T-helper 1 cell treated with Interleukin-12 subunit alpha and Interleukin-12 subunit beta and Interleukin-4 antibody, amounts not matched to agents 30 μg/mL and 1 μg/mL, for 36 hours (primary cell): ENCODE measurements around the gene NRP1.
A peak's percentile ranks its signal among the peaks of the same experiment; 100 is the strongest.
"Not testable (repeated sequence)": the region's sequence is repeated elsewhere in the genome, so short reads cannot be mapped to it uniquely, and the experiment has no call there.

Source experiments
- H3K27ac Mint-ChIP-seq: one replicate; pipeline ENCODE4 v1.8.0; 2021; ENCODE audit warnings: mild to moderate bottlenecking, mixed read lengths
- H3K27me3 Mint-ChIP-seq: one replicate; pipeline ENCODE4 v1.8.0; 2021; ENCODE audit warnings: low read depth, mixed read lengths
- H3K36me3 Mint-ChIP-seq: one replicate; pipeline ENCODE4 v1.8.0; 2021; ENCODE audit warnings: low read depth, mixed read lengths
- H3K4me1 Mint-ChIP-seq: one replicate; pipeline ENCODE4 v1.8.0; 2021; ENCODE audit warnings: low read depth, mixed read lengths
- H3K4me3 Mint-ChIP-seq: one replicate; pipeline ENCODE4 v1.8.0; 2021; ENCODE audit warnings: mild to moderate bottlenecking, moderate library complexity, mixed read lengths
- H3K9me3 Mint-ChIP-seq: one replicate; pipeline ENCODE4 v1.8.0; 2021; ENCODE audit warnings: mixed read lengths

Gene NRP1

GRCh38 chr10:33334153-33334804 lies at the start of gene NRP1:
NRP1 (minus strand) TSS chr10:33334667; CDS start chr10:33334382, 285 bp downstream.
- Mint-ChIP-seq H3K36me3 (no peaks in the 10 kb centered on the region), H3K4me1 (peaks cover 6% of the 10 kb centered on the region), H3K4me3 (peak within 1 kb of the TSS; percentile 64), H3K9me3 (no peaks in the 10 kb centered on the region), H3K27me3 (peaks cover 73% of the 10 kb centered on the region), H3K27ac (no peak within 1 kb of the TSS)

DNA sequence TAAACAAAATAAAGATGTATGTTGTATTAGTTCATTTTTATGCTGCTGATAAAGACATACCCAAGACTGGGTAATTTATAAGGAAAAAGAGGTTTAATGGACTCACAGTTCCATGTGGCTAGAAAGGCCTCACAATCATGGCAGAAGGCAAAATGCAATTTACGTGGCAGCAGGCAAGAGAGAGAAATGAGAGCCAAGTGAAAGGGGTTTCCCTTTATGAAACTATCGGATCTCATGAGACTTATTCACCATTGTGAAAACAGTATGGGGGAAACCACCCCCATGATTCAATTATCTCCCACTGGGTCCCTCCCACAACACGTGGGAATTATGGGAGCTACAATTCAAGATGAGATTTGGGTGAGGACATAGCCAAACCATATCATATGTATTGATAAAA lies 49.7 kb upstream of the NRP1 start:
- not testable (repeated sequence) for H3K4me3 Mint-ChIP-seq, H3K27ac Mint-ChIP-seq, H3K4me1 Mint-ChIP-seq, H3K36me3 Mint-ChIP-seq, H3K9me3 Mint-ChIP-seq
- peaks cover 13% of the 10 kb centered on the region for H3K27me3 Mint-ChIP-seq

- peaks cover 6% of the 10 kb centered on the region for H3K27me3 Mint-ChIP-seq
- H3K36me3 Mint-ChIP-seq: no peaks in the 10 kb centered on the region
- no peak overlapping the region for H3K27ac Mint-ChIP-seq
- no peaks in the 10 kb centered on the region for H3K9me3 Mint-ChIP-seq
- no peak overlapping the region for H3K4me3 Mint-ChIP-seq
- H3K4me1 Mint-ChIP-seq: no peaks in the 10 kb centered on the region
These were observed 48.6 kb upstream of the NRP1 start for GRCh38 chr10:33382921-33383713.

DNA sequence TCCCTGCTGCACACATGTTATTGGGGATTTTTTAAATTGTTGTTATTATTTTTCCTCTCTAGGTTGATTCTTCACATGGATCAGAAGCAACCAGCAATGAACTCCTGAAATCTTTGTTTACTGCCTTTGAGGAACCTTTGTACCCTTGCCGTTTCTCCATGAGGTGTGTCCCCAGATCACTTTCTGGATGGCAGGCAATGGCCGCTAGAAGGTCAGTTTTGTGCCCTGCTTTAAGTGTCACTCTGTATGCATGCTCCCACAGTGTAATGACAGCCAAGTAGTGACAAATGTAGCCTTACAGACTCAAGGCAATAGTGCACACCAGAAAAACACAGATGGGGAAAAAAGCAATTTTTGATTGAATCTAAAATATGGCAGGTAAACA lies 47.7 kb upstream of the NRP1 start:
- H3K27me3 Mint-ChIP-seq: peaks cover 4% of the 10 kb centered on the region
- H3K27ac Mint-ChIP-seq: no peak overlapping the region
- no peaks in the 10 kb centered on the region for H3K9me3 Mint-ChIP-seq
- H3K4me1 Mint-ChIP-seq: peaks cover 2% of the 10 kb centered on the region
- no peaks in the 10 kb centered on the region for H3K36me3 Mint-ChIP-seq
- H3K4me3 Mint-ChIP-seq: no peak overlapping the region

GRCh38 chr10:33381451-33382215 lies 47.2 kb upstream of the NRP1 start:
- Mint-ChIP-seq H3K27ac (no peak overlapping the region), H3K27me3 (peaks cover 4% of the 10 kb centered on the region), H3K9me3 (no peaks in the 10 kb centered on the region), H3K36me3 (no peaks in the 10 kb centered on the region), H3K4me3 (no peak overlapping the region), H3K4me1 (peaks cover 2% of the 10 kb centered on the region)

- Mint-ChIP-seq H3K4me1 (peaks cover 2% of the 10 kb centered on the region), H3K36me3 (no peaks in the 10 kb centered on the region), H3K27me3 (no peaks in the 10 kb centered on the region), H3K27ac (no peak overlapping the region), H3K9me3 (no peaks in the 10 kb centered on the region), H3K4me3 (no peak overlapping the region)
These were observed 43.2 kb upstream of the NRP1 start for GRCh38 chr10:33377658-33378025.

GRCh38 chr10:33376976-33377657 lies 42.6 kb upstream of the NRP1 start:
- Mint-ChIP-seq H3K36me3 (no peaks in the 10 kb centered on the region), H3K4me3 (no peak overlapping the region), H3K4me1 (peaks cover 2% of the 10 kb centered on the region), H3K9me3 (no peaks in the 10 kb centered on the region), H3K27me3 (no peaks in the 10 kb centered on the region), H3K27ac (no peak overlapping the region)

DNA sequence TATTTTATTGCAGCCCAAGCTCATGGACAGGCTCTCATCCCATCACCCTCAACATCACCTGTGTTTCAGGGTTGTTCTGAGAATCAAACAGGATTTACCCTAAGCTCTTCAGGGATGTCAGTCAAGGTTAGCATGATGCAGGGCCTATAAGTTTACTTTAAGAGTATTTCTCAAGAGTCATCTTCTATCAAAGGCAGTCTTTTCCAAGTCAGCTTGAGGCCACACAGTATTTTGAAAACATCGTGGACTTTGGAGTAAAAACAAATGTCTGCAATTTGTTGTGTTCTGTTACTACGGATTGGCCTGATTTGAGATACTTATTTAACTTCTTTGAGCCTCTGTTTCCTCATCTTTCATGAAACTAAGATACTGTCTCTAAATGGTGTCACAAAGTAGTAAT lies 42.0 kb upstream of the NRP1 start:
- peaks cover 2% of the 10 kb centered on the region for H3K4me1 Mint-ChIP-seq
- H3K4me3 Mint-ChIP-seq: no peak overlapping the region
- no peaks in the 10 kb centered on the region for H3K9me3 Mint-ChIP-seq
- no peak overlapping the region for H3K27ac Mint-ChIP-seq
- no peaks in the 10 kb centered on the region for H3K27me3 Mint-ChIP-seq
- no peaks in the 10 kb centered on the region for H3K36me3 Mint-ChIP-seq

GRCh38 chr10:33373263-33373662 lies 38.8 kb upstream of the NRP1 start:
- Mint-ChIP-seq H3K27ac (no peak overlapping the region), H3K4me1 (peaks cover 2% of the 10 kb centered on the region), H3K4me3 (no peak overlapping the region), H3K27me3 (no peaks in the 10 kb centered on the region), H3K9me3 (peaks cover 8% of the 10 kb centered on the region), H3K36me3 (no peaks in the 10 kb centered on the region)

- H3K36me3 Mint-ChIP-seq: no peaks in the 10 kb centered on the region
- no peaks in the 10 kb centered on the region for H3K27me3 Mint-ChIP-seq
- no peak overlapping the region for H3K27ac Mint-ChIP-seq
- H3K9me3 Mint-ChIP-seq: peaks cover 13% of the 10 kb centered on the region
- peaks cover under 1% of the 10 kb centered on the region for H3K4me1 Mint-ChIP-seq
- no peak overlapping the region for H3K4me3 Mint-ChIP-seq
These were observed 36.8 kb upstream of the NRP1 start for GRCh38 chr10:33371234-33371633.

GRCh38 chr10:33370434-33370930 lies 36.0 kb upstream of the NRP1 start:
- no peaks in the 10 kb centered on the region for H3K27me3 Mint-ChIP-seq
- H3K27ac Mint-ChIP-seq: no peak overlapping the region
- no peaks in the 10 kb centered on the region for H3K36me3 Mint-ChIP-seq
- H3K9me3 Mint-ChIP-seq: peaks cover 15% of the 10 kb centered on the region
- H3K4me3 Mint-ChIP-seq: no peak overlapping the region
- H3K4me1 Mint-ChIP-seq: peaks cover 5% of the 10 kb centered on the region

GRCh38 chr10:33368086-33368485 lies 33.6 kb upstream of the NRP1 start:
- H3K4me3 Mint-ChIP-seq: no peak overlapping the region
- no peak overlapping the region for H3K27ac Mint-ChIP-seq
- no peaks in the 10 kb centered on the region for H3K27me3 Mint-ChIP-seq
- H3K4me1 Mint-ChIP-seq: peaks cover 6% of the 10 kb centered on the region
- no peaks in the 10 kb centered on the region for H3K36me3 Mint-ChIP-seq
- H3K9me3 Mint-ChIP-seq: peaks cover 18% of the 10 kb centered on the region

DNA sequence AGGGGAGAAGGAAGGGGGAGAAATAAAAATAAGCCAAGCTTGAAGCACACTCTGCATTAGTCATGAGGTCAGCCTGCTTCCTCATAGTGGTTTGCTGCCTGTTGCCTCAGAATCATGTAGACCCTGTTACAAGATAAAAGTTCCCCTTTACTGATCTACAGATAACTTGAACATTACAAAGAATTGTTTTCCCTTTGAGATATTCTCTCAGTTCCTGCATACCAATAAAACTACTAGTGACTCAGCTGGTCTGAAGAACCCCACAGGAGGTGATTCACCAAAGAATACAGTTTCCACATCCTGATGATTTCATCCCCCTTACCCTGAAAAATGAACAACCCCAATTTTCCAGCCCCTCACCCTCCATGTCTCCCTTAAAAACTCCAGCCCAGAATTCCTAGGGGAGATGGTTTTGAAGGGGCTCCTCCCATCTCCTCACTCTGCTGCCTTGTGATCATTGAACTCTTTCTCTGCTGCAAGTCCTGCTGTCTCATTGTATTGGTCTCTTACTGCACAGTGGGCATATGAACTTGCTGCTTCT lies 31.5 kb upstream of the NRP1 start:
- H3K9me3 Mint-ChIP-seq: peaks cover 19% of the 10 kb centered on the region
- H3K27me3 Mint-ChIP-seq: no peaks in the 10 kb centered on the region
- no peak overlapping the region for H3K4me3 Mint-ChIP-seq
- H3K4me1 Mint-ChIP-seq: peaks cover 6% of the 10 kb centered on the region
- peak overlapping the region; percentile 67 for H3K27ac Mint-ChIP-seq
- H3K36me3 Mint-ChIP-seq: no peaks in the 10 kb centered on the region

- H3K27ac Mint-ChIP-seq: peak overlapping the region; percentile 45
- H3K27me3 Mint-ChIP-seq: no peaks in the 10 kb centered on the region
- peaks cover 22% of the 10 kb centered on the region for H3K9me3 Mint-ChIP-seq
- H3K4me3 Mint-ChIP-seq: no peak overlapping the region
- H3K36me3 Mint-ChIP-seq: no peaks in the 10 kb centered on the region
- peaks cover 6% of the 10 kb centered on the region for H3K4me1 Mint-ChIP-seq
These were observed 30.8 kb upstream of the NRP1 start for GRCh38 chr10:33365301-33365700.
